Measurements from ENCODE around the gene KIF26A.
"Not testable (repeated sequence)": the region's sequence is repeated elsewhere in the genome, so short reads cannot be mapped to it uniquely, and the experiment has no call there.

KIF26A gene

GRCh38 chr14:104143521-104144452 lies 5.4 kb downstream of the KIF26A start:
- DNase-seq (ENCODE audit: low read depth) = no peak

DNA sequence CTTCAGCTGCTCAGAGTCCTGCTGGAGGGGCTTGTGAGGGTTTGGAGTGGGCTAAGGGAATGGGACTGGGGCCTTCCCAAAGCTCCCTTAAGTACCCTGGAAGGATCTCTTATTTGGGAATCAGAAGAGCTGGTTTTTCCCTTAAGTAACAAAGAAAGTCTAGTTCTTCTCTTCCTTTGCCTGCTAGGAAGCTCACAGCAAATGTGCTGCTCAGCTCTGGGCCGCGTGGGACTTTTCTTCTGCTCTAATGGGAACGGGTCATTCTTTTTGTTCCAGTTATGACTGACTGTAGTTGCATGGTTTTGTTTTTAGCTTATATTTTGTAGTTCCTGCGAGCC lies 6.0 kb downstream of the KIF26A start:
- DNase-seq (ENCODE audit: low read depth) = no peak

DNA sequence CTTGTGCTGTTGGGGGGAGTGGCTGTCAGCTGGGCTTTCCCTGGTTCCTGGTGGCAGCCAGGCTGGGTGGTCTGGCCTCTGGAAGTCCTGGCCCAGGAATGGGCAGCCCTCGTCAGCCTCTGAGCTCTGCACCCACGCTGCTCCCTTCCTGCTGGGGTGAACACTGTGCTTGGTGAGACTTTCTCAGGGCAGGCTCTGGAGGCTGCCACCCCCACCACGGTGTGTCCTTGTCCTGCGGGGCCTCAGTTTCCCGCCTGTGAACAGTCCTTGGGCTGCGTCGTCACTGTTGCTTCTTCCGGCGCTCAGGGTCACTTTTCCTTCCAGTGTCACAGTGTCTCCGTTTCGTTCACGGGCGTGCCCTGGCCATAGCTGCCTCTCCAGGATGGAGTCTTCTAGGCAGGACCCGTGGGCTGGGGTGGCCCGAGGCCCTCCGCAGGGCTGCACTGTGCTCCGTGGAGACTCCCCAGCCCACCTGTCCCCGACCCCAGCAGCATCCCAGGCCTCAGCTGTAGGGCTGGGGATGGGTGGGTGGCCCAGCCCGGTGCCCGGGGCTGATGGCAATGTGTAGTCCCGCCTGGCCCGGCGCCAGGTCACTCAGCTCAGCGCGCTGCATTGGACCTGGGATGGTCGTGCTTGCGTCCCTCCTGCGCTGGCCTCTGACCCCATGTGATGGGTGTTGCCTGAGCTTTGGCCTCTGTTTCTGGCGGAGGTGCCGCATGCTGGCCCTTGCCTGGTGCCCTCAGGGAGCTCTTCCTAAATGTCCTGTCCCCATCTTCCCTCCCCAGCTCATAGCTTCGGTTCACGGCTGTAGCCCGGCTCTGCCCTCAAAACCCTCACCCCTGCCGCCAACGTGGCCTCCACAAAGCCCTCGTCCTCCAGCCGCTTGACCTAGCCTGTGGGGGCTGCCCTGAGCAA lies 6.8 kb downstream of the KIF26A start:
- no peak for DNase-seq (ENCODE audit: low read depth)

DNA sequence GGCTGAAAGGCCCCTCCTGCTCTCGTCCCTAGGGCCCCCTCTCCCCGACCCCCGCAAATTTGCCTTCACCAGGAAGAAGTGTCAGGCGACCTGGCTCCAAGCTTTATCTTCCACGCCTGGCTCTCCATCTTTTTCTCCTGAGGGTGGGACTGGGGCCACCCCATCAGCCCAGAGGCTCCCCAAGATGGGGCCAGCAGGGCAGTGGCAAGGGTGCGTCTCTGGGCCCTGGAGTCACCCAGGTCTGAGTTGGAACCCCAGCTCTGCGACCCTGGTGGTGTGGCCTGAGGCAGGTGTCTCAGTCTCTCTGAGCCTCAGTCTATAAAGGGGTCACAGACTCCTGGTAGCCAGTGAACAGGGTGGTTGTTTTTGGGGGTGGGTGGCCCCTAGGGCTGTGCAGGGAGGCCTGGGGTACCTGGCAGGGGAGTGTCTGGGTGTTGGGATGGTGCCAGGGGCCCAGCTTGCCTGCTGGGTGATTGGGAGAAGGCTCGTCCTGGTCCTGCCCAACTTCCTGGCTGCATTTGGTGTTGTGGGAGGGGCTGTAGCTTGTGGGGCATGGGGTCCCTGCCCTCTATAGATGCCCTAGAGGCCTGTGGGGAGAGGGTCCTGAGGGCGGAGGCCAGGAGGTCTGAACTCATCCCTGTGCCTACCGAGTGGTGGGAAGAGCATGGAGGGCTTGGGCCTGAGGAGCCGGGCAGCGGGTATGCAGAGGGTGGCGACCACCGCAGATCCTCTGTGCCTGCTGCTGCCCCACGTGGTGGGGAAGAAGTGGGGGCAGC lies 7.6 kb downstream of the KIF26A start:
- DNase-seq (ENCODE audit: low read depth) = no peak

DNA sequence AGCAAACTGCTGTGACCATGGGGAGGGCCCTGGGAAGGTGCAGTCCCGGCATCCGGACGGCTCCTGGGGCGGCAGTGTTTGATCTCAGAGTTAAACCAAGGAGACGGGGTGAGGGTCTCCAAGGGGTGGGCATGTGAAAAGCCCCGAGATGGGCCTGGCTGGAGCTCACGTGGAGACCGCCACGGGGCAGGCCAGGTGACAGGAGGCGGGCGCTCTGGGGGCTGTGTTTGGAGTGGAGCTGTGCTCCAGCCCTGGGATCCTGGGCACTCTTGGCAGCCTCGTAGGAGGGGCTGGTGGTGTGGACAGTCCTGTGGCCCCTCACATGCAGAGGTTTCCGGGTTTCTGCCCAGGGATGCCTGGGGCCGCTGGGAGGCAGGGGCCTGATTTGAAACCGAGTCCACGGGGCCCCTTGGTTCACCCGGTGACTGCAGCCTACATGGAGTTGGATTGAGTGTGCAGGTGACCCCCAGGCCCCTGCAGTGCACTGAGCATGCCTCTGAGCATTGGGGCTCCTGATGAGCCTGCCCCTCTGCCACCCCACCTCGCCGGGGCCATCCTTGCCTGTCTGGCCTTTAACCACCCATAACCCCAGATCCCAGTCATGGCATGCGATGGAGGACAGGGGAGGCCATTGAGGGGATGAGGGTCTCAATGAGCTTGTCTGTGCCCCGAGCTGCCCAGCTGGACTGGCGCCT lies 8.4 kb downstream of the KIF26A start:
- no peak for DNase-seq (ENCODE audit: low read depth)

DNA sequence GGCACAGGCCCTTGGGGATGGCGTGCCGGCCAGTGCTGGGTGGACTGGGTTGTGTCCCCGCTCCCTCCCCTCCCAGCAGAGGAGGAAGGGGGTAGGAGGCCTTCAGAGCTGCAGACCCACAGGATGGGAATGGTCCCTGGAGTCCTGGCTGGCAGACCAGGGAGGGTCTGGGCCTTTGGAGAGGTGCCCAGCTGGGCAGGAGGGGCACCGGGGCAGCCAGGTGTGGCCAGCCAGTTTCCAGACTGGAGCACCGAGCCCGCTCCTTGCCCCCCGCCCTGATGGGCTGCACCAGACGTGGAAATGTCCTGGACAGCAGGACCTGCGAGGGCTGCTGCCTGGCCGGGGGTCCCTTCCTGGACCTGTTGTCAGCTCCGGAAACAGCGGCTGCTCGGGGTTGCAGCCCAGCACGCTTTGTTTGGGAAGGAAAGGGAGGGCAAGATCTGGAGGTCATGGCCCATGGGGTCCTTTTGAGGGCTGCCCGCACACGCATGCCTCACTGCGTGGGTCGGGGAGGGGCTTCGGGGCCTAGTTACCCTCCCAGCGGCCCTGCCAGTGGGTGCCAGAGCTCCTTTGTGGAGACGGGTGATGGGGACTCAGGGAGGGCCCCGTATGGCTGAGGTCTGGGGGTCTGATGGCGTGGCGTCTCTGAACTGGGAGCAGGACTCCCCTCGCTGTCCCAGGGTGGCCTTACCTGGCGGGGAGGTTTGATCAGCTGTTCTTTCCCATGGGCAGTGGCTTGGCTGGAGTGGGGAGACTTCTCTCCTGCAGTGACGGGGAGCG lies 9.1 kb downstream of the KIF26A start:
- DNase-seq (ENCODE audit: low read depth) = no peak

- no peak for DNase-seq (ENCODE audit: low read depth)
Measured at GRCh38 chr14:104148433-104149277, 10.3 kb downstream of the KIF26A start.

- no peak for DNase-seq (ENCODE audit: low read depth)
Measured at GRCh38 chr14:104149278-104149595, 10.8 kb downstream of the KIF26A start.

DNA sequence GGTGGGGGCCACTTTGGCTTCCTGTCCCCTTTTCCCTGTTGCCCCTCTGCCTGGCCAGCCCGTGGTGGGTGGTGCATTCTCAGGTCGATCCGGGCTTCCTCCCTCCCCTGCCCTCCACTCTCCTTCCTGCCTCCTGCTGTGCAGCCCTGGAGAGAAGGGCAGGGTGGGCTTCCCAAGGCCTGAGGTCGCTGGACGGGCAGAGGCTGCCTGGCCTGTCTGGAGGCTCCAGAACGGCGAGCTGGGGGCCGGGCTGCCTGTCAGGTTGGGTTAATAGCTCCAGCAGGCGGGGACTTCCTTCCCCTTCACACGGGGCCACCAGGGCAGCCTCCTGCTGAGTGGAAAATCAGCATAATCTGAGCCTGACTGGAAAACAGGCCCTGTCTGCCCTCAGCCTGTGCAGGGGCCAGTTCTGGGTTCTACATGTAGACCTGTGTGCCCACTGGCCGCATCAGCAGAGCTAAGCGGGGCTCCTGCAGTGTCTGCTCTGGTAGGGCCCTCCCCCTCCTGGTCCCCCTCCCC lies 11.3 kb downstream of the KIF26A start:
- no peak for DNase-seq (ENCODE audit: low read depth)

DNA sequence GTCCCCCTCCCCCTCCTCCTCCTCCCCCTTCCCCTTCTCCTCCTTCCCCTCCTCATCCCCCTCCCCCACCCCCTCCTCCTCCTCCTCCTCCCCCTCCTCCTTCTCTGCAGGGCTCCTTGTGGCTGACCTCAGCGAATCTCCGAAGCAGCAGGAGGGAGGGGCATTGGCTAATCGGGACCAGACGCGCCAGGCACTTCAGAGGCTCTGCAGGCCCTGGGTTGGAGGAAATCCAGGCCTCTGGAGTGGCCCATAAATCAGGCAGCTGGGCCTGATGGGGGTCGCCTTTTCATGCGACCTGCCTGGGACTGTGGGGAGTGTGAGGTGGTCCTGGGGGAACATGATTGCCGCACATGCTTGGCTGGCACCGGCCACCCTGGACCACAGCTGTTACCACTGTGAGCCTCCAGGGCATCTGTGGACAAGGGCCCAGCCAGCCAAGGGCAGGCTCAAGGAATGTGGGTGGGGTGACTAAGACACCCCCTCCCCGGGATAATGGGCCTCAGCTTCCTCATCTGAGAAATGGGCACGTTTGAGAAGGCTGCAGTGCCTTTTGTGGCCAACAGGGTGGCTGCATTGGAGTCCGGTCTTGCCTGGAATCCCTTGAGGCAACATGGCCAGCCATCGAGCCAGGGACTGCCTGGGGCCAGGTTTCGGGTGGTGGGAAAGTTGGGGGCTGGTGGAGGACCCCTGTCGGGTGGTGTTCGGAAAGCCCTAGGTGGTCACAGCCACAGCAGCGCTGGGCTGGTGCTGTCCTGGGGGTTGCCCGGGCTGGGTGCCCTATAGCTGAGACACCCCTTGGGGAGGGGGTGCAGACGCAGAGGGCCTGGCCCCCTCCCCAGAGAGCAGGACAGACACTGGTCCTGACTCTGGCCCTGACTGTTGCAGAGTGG lies 12.0 kb downstream of the KIF26A start:
- DNase-seq (ENCODE audit: low read depth) = no peak

DNA sequence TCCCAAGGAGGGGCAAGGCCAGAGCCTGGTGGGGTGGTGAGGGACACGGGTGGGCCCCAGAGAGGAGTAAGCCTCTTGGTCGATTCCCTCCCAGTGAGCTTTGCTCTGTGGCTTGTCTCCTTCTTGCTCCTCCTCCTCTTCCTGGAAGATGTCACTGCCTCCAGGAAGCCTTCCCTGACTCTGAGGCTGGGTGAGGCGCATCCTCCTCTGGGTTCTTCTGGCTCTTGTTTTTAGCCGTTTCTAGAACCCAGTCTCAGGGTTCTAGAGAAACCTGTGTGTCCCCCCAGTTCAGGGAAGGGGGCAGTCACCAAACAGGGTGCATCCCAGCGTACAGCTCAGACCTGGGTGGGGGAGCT lies 12.6 kb downstream of the KIF26A start:
- no peak for DNase-seq (ENCODE audit: low read depth)

GRCh38 chr14:104151566-104152245 lies 13.3 kb downstream of the KIF26A start:
- no peak for DNase-seq (ENCODE audit: low read depth)

- DNase-seq (ENCODE audit: low read depth) = no peak
Measured at GRCh38 chr14:104152246-104152575, 13.8 kb downstream of the KIF26A start.

GRCh38 chr14:104152686-104153393 lies 14.5 kb downstream of the KIF26A start:
- no peak for DNase-seq (ENCODE audit: low read depth)

GRCh38 chr14:104153394-104153755 lies 15.0 kb downstream of the KIF26A start:
- not testable (repeated sequence) for DNase-seq (ENCODE audit: low read depth)

DNA sequence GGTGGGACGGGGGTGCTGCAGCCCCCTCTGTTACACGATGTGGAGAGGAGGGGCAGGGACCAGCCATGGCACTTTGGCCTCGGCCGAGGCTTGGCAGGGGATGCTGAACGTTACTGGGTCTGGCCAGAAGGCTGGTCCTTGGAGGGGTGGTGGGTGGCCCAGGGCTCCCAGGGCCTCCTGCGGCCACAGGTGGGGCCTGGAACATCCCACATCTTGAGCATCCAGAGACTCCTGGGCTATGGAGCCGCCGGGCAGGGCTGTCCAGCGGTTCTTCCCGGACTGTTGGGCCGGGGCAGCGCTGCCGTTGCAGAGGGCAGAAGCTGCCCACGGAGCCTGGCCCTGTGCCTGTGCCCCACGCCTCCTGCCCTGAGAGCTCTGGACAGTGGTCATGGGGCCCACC lies 15.9 kb downstream of the KIF26A start:
- no peak for DNase-seq (ENCODE audit: low read depth)

- no peak for DNase-seq (ENCODE audit: low read depth)
Measured at GRCh38 chr14:104155513-104155912, 17.1 kb downstream of the KIF26A start.

DNA sequence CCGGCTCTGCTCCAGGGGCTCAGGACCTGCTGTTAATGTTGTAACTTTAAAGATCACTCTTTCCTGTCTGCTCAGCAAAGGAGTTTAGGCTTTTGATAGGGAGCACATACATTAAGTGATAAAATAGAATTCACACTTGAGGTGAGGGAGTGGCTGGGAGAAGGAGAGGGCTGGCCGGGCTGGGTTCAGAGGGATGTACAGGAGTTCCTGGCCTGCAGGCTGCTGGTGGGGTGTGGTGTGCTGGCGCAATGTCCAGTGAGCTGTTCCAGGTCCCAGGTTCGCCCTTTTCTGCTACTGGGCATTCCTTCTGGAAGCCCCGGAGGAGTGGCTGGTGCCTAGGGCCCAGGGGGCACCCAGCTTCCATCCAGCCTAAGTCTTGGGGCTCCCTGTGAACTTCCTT lies 17.8 kb downstream of the KIF26A start:
- no peak for DNase-seq (ENCODE audit: low read depth)
